OCI-LY3 (cell line): ENCODE measurements around the gene AHCYL1.

Experiments used
- EZH2phosphoT487 ChIP-seq: fragments of 200-600 bp; shearing (Covaris generic); IDR thresholded peaks from 2 replicates; pipeline ENCODE4 v1.6.1; 2018; ENCODE audit warnings: antibody characterized with exemption, mixed run types, low read depth
- TF ChIP-seq, protein P1 (sequence below): fragments of 200-600, 300-600 bp; sonication (generic); IDR thresholded peaks from 2 replicates; pipeline ENCODE4 v1.5.1; 2014; ENCODE audit warnings: antibody characterized with exemption, low read length, low read depth

DNA sequence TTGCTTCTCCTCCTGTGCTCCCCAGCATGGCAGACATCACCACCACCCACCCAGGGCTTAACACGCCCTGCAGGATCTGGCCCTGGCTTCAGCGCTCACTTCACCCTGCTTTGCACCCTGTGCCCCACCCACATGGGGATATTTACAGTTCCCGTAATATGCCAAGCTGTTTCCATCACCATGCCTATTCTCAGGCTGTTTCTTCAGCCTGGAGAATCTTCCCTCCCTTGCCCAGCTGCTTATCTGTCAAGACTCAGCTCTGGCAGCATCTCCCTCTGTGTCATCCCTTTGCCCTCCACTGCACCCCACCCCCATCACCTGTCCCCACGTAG, 3.6 kb upstream of the AHCYL1 start:
- TF ChIP-seq, protein P1, sequence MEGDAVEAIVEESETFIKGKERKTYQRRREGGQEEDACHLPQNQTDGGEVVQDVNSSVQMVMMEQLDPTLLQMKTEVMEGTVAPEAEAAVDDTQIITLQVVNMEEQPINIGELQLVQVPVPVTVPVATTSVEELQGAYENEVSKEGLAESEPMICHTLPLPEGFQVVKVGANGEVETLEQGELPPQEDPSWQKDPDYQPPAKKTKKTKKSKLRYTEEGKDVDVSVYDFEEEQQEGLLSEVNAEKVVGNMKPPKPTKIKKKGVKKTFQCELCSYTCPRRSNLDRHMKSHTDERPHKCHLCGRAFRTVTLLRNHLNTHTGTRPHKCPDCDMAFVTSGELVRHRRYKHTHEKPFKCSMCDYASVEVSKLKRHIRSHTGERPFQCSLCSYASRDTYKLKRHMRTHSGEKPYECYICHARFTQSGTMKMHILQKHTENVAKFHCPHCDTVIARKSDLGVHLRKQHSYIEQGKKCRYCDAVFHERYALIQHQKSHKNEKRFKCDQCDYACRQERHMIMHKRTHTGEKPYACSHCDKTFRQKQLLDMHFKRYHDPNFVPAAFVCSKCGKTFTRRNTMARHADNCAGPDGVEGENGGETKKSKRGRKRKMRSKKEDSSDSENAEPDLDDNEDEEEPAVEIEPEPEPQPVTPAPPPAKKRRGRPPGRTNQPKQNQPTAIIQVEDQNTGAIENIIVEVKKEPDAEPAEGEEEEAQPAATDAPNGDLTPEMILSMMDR: no peak
- no peak for TF ChIP-seq EZH2phosphoT487
